ENCODE results near the gene MRPL1. TPM values are rescaled to one million over a fixed set of nuclear protein-coding genes. Genes with fewer than 3 reads are reported as not detected.
A peak's percentile ranks its signal among the peaks of the same experiment; 100 is the strongest.

The MRPL1 gene
- total and polyA plus RNA-seq, 2 of the 13 experiments (the other 11 are each of a cell fraction or from before 2014, with no cell fraction given): 23.3 to 61.5 TPM

DNA sequence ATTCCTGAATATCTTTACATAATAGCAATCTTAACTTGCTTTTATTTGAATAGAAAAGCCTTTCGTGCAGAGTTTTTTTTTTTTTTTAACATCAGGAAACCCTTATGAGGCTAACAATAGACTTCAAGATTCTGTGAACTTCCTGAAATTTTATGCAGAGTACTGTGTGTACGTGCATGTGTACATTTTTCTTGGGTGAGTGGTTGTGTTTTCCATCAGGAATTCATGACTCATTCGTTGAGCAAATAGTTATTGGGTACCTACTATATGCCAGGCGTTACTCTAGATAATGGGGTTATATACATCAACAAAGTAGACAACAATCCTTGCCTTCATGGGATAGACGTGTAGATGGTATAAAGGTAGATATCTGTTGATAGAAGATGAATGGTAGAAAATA, 59.1 kb downstream of the MRPL1 start (continued):
- TF ChIP-seq NFKBIZ (CRISPR knock-in tag; IDR thresholded peaks at IDR 0.05) (no peak), TMF1 (CRISPR knock-in tag; IDR thresholded peaks at IDR 0.05; ENCODE audit: low read depth) (no peak), TBL1XR1 (IDR thresholded peaks at IDR 0.05; ENCODE audit: borderline replicate concordance, low read length, partially characterized antibody) (no peak), ZNF441 (CRISPR knock-in tag; IDR thresholded peaks at IDR 0.05; ENCODE audit: borderline replicate concordance) (no peak), NKX3-1 (CRISPR knock-in tag; IDR thresholded peaks at IDR 0.05) (no peak), HNRNPUL1 (IDR thresholded peaks at IDR 0.05; ENCODE audit: low read depth, low read length) (no peak), KLF12 (CRISPR knock-in tag; IDR thresholded peaks at IDR 0.05; ENCODE audit: borderline replicate concordance) (no peak), ZBTB7A (CRISPR knock-in tag; IDR thresholded peaks at IDR 0.05) (no peak), ZNF329 (CRISPR knock-in tag; IDR thresholded peaks at IDR 0.05; ENCODE audit: low read depth) (no peak), RCOR2 (CRISPR knock-in tag; IDR thresholded peaks at IDR 0.05) (peak; percentile 70; the same call in 1 of the 2 replicates), MXD4 (CRISPR knock-in tag; IDR thresholded peaks at IDR 0.05) (no peak), ZNF333 (CRISPR knock-in tag; IDR thresholded peaks at IDR 0.05; ENCODE audit: borderline replicate concordance) (no peak), TP53 (CRISPR knock-in tag; conservative IDR thresholded peaks at IDR 0.05) (no peak), ZNF75D (CRISPR knock-in tag; IDR thresholded peaks at IDR 0.05; ENCODE audit: borderline replicate concordance) (no peak), JUN (CRISPR knock-in tag; IDR thresholded peaks at IDR 0.05) (peak; percentile 96), ZNF614 (CRISPR knock-in tag; IDR thresholded peaks at IDR 0.05; ENCODE audit: borderline replicate concordance) (0 out of 2 replicates have a peak, but pooled peaks have one; percentile 31), HHEX (CRISPR knock-in tag; IDR thresholded peaks at IDR 0.05) (no peak), ZNF460 (CRISPR knock-in tag; IDR thresholded peaks at IDR 0.05; ENCODE audit: borderline replicate concordance) (no peak), HCFC1 (IDR thresholded peaks at IDR 0.05; ENCODE audit: low read depth, low read length) (no peak)
- TF ChIP-seq, protein P1, sequence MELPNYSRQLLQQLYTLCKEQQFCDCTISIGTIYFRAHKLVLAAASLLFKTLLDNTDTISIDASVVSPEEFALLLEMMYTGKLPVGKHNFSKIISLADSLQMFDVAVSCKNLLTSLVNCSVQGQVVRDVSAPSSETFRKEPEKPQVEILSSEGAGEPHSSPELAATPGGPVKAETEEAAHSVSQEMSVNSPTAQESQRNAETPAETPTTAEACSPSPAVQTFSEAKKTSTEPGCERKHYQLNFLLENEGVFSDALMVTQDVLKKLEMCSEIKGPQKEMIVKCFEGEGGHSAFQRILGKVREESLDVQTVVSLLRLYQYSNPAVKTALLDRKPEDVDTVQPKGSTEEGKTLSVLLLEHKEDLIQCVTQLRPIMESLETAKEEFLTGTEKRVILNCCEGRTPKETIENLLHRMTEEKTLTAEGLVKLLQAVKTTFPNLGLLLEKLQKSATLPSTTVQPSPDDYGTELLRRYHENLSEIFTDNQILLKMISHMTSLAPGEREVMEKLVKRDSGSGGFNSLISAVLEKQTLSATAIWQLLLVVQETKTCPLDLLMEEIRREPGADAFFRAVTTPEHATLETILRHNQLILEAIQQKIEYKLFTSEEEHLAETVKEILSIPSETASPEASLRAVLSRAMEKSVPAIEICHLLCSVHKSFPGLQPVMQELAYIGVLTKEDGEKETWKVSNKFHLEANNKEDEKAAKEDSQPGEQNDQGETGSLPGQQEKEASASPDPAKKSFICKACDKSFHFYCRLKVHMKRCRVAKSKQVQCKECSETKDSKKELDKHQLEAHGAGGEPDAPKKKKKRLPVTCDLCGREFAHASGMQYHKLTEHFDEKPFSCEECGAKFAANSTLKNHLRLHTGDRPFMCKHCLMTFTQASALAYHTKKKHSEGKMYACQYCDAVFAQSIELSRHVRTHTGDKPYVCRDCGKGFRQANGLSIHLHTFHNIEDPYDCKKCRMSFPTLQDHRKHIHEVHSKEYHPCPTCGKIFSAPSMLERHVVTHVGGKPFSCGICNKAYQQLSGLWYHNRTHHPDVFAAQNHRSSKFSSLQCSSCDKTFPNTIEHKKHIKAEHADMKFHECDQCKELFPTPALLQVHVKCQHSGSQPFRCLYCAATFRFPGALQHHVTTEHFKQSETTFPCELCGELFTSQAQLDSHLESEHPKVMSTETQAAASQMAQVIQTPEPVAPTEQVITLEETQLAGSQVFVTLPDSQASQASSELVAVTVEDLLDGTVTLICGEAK (IDR thresholded peaks at IDR 0.05): no peak
- TF ChIP-seq, protein P1 (CRISPR knock-in tag; IDR thresholded peaks at IDR 0.05): no peak
- TF ChIP-seq, protein P2, sequence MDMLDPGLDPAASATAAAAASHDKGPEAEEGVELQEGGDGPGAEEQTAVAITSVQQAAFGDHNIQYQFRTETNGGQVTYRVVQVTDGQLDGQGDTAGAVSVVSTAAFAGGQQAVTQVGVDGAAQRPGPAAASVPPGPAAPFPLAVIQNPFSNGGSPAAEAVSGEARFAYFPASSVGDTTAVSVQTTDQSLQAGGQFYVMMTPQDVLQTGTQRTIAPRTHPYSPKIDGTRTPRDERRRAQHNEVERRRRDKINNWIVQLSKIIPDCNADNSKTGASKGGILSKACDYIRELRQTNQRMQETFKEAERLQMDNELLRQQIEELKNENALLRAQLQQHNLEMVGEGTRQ (IDR thresholded peaks at IDR 0.05; ENCODE audit: low read depth, low read length): no peak
- TF ChIP-seq, protein P2 (CRISPR knock-in tag; IDR thresholded peaks at IDR 0.05; ENCODE audit: borderline replicate concordance): no peak
